ENCODE results near the gene EXOC6B. TPM values are rescaled to one million over a fixed set of nuclear protein-coding genes. Genes with fewer than 3 reads are reported as not detected.

Gene EXOC6B
- total RNA-seq, 4 donors from 2014 or later: 54.9 to 93.7 (median 64.6) TPM

DNA sequence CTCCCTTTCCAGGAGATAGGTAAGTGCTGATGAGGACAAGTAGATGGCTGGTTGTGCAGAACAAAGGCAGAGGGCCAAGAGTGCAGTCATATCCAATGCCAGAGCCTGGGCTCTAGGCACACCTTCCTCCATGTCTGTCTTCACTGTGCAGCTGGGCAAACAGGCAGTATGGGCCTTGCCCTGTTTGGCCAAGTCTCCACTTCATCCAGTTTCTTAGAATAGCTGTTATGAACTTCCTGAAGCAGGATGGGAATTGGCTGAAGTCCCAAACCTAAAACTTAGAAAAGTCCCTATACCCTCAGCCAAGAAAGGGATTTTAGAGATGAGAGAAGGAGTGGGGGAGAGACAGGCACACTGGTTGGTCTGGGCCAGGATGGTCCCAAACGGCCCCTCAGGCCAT lies 640.6 kb downstream of the EXOC6B start:
- DNase-seq: no peak
- no peaks in the 10 kb centered on the region for H3K27me3 ChIP-seq
- H3K4me3 ChIP-seq: no peak overlapping the region
- H3K4me1 ChIP-seq: peaks cover 0 to 7% (median 0%) of the 10 kb centered on the region in 4 donors
- no peaks in the 10 kb centered on the region for H3K36me3 ChIP-seq
- no peak for TF ChIP-seq POLR2A (IDR thresholded peaks at IDR 0.05)
- TF ChIP-seq CTCF (IDR thresholded peaks at IDR 0.05): no peak
- H3K27ac ChIP-seq: no peak overlapping the region
- peaks cover 0 to 6% (median 0%) of the 10 kb centered on the region in 4 donors for H3K9me3 ChIP-seq

- no peaks in the 10 kb centered on the region for H3K27me3 ChIP-seq
- peaks cover 0 to 10% (median 0%) of the 10 kb centered on the region in 3 donors for H3K36me3 ChIP-seq
- no peak for TF ChIP-seq CTCF (IDR thresholded peaks at IDR 0.05)
- TF ChIP-seq POLR2A (IDR thresholded peaks at IDR 0.05): no peak
- peaks cover 0 to 7% (median 0%) of the 10 kb centered on the region in 4 donors for H3K4me1 ChIP-seq
- peaks cover 0 to 6% (median 0%) of the 10 kb centered on the region in 4 donors for H3K9me3 ChIP-seq
- DNase-seq: no peak
- peak overlapping the region in 3 of 4 donors; percentile 36 to 82 (median 49) for H3K27ac ChIP-seq
- no peak overlapping the region for H3K4me3 ChIP-seq
These were observed 642.4 kb downstream of the EXOC6B start for GRCh38 chr2:72183466-72183865.

DNA sequence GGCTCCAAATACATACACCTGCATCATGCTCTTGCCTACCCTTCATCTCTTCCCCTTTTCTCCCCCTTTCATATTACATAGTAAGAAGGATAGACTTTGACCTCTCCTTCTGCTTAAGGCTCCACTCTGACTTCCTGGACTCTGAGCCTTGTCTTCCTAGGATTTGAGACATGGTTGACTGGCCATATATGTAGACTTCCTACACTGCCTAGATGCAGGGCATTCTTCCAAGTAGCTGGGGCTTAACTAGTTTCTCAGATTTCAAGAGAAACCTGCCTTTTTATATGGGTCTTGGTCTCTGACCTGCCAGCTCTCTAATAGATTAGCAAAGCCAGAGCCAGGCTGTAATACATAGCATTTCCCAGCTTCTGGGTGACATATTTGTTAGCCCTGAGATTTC lies 642.8 kb downstream of the EXOC6B start:
- no peak for DNase-seq
- no peaks in the 10 kb centered on the region for H3K27me3 ChIP-seq
- H3K36me3 ChIP-seq: peaks cover 0 to 15% (median 0%) of the 10 kb centered on the region in 3 donors
- H3K27ac ChIP-seq: peak overlapping the region in 3 of 4 donors; percentile 36 to 82 (median 49)
- no peak overlapping the region for H3K4me3 ChIP-seq
- H3K9me3 ChIP-seq: peaks cover 0 to 6% (median 0%) of the 10 kb centered on the region in 4 donors
- peaks cover 0 to 7% (median 0%) of the 10 kb centered on the region in 4 donors for H3K4me1 ChIP-seq
- TF ChIP-seq POLR2A (IDR thresholded peaks at IDR 0.05): no peak
- no peak for TF ChIP-seq CTCF (IDR thresholded peaks at IDR 0.05)

GRCh38 chr2:72182547-72182946 lies 643.3 kb downstream of the EXOC6B start:
- Histone ChIP-seq H3K4me1 (peaks cover 0 to 7% (median 0%) of the 10 kb centered on the region in 4 donors), H3K9me3 (peaks cover 0 to 2% (median 0%) of the 10 kb centered on the region in 4 donors), H3K36me3 (peaks cover 0 to 19% (median 0%) of the 10 kb centered on the region in 3 donors), H3K4me3 (no peak overlapping the region), H3K27ac (peak overlapping the region in 3 of 4 donors; percentile 36 to 82 (median 49)), H3K27me3 (no peaks in the 10 kb centered on the region)
- TF ChIP-seq CTCF (IDR thresholded peaks at IDR 0.05): no peak
- no peak for TF ChIP-seq POLR2A (IDR thresholded peaks at IDR 0.05)
- DNase-seq: peak in 2 of 3 donors; percentile 75 to 78

GRCh38 chr2:72181616-72182015 lies 644.2 kb downstream of the EXOC6B start:
- no peak for TF ChIP-seq POLR2A (IDR thresholded peaks at IDR 0.05)
- no peak for TF ChIP-seq CTCF (IDR thresholded peaks at IDR 0.05)
- Histone ChIP-seq H3K4me1 (peaks cover 0 to 7% (median 0%) of the 10 kb centered on the region in 4 donors), H3K36me3 (peaks cover 0 to 26% (median 0%) of the 10 kb centered on the region in 3 donors), H3K9me3 (no peaks in the 10 kb centered on the region), H3K27me3 (no peaks in the 10 kb centered on the region), H3K27ac (no peak overlapping the region), H3K4me3 (no peak overlapping the region)
- DNase-seq: no peak
